Right renal pelvis (tissue), 4 donors: ENCODE results near the gene TNC. TPM values are rescaled to one million over a fixed set of nuclear protein-coding genes. Genes with fewer than 3 reads are reported as not detected.

ENCODE experiments used
- DNase-seq, 4 donors: peaks; one replicate each; pipeline ENCODE4 v3.0.0-alpha.2; 2013; ENCODE audit warnings: low read depth in 4 of 4, low spot score in 3 of 4, missing footprints in 1 of 4
- polyA plus RNA-seq, 4 donors: library from polyadenylated mRNA; unstranded; fragments of 120-200 nt; gene quantifications; one replicate each; pipeline ENCODE4 v1.2.1, GENCODE V29; 2013; ENCODE audit not compliant: insufficient read length in 4 of 4

Gene TNC
- polyA plus RNA-seq, 4 donors: 361 to 435 (median 401) TPM

DNA sequence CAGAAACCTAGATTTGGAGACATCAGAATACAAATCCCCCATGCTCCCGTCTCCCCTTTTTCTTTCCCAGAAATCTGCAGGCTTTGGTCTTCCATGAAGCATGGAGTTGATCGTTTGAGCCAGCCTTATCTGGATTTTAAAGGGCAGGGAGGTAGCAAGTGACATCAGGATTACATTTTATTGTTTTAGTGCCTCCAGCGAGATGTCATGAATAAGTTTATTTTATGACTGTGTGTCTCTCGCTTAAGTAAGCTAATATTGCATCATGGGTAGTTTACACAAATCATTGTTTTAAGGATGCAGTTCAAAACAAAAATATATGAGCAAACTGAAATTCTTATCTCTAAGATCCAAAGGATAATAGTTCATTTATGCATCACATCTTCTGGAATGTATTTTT lies 136.9 kb downstream of the TNC start:
- DNase-seq: no peak

DNA sequence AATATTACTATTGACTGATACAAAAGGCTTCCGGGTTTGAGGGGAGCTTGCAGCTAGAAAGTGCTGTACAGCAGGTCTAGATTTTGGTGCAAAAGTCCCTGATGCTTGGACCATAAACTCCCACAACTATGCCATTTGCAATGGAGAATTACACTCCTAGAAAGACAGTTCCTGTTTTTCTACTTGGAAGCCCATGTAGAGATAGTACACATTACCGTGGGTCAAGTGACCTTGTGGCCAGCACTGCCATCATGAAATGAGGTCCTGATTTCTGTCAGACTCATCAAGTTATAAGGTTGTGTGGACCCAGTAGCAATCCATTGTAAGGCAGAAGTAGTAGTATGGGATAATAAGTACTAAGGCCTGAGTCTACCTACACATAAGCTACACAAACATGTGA lies 144.7 kb downstream of the TNC start:
- DNase-seq: no peak

DNA sequence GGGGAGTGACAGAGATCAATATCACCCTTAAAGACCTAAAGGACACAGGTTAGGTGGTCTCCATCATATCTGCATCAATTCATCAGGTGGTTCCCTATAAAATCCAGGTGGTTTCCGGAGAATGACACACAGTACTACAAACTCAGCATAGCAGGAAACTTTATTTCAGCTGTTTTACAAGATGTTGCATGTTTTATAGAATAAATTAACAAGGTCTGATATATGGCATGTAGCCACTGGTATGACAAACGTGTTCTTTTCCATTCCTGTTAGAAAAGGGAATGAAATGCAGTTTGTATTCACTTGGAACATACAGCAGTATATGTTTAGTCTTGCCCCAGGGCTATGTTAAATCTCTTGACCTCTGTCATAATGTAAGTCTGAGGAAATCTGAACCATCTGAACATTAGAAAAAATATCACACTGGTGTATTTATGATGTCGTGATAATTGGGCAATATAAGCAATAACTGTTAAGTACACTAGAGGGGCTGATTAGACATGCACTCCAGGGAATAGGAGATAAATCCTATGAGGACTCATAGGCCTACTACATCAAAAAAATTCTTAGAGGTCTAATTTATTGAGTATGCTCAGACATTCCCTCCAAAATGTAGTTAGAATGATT lies 145.3 kb downstream of the TNC start:
- DNase-seq: no peak

Other genes with a start within 250 kb of the TNC start
- under 1 TPM; 0.46 to 0.70 (median 0.52) TPM for gene TNFSF8, start 187.6 kb downstream of the TNC start, polyA plus RNA-seq